ENCODE results near the gene NACC1.

DNA sequence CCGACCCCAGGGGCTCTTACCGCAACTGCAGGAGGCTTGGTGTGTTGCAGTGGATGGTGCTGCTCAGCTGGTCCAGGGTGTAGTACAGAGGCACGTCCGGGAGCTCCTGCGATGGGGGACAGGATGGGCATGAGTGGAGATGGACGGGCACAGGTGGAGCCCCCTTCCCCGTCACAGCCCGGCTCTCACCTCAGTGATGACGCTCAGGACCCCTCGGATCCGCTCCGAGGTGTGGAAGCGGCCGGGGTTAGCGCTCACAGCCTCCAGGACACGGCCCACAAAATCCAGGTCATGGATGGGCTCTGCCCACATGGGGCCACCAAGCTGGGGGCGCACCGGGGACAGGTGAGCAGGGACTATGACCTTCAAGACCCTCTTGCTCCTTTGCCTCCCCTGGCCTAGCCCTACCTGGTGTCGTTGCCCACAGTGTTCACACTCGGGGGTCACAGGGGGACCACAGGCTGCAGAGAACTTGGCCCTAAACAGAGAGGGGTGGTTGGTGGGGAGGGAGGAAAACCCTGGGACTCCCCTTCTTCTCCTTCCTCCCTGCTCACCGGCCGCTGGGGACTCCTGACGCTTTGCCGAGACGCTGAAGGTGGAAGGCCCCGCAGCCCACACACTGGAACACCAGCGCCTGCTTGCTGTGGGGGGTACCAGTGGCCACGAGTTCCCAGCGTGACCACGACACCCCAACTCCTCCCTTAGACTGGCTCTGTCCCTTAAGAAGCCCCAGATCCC lies 8.5 kb upstream of the NACC1 start:
- TF ChIP-seq, protein P1, sequence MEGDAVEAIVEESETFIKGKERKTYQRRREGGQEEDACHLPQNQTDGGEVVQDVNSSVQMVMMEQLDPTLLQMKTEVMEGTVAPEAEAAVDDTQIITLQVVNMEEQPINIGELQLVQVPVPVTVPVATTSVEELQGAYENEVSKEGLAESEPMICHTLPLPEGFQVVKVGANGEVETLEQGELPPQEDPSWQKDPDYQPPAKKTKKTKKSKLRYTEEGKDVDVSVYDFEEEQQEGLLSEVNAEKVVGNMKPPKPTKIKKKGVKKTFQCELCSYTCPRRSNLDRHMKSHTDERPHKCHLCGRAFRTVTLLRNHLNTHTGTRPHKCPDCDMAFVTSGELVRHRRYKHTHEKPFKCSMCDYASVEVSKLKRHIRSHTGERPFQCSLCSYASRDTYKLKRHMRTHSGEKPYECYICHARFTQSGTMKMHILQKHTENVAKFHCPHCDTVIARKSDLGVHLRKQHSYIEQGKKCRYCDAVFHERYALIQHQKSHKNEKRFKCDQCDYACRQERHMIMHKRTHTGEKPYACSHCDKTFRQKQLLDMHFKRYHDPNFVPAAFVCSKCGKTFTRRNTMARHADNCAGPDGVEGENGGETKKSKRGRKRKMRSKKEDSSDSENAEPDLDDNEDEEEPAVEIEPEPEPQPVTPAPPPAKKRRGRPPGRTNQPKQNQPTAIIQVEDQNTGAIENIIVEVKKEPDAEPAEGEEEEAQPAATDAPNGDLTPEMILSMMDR (IDR thresholded peaks at IDR 0.05), result no peak
- TF ChIP-seq POLR2A (IDR thresholded peaks at IDR 0.05), result no peak

Measured in testis (tissue), 2 donors.